Natural killer cell (primary cell): ENCODE results near the gene NFE2L3. TPM values are rescaled to one million over a fixed set of nuclear protein-coding genes. Genes with fewer than 3 reads are reported as not detected.

Experiments
- ATAC-seq, 3 donors: fragments of 150-1000 bp in 2 of 3; fragments of 200-7000 bp in 1 of 3; cut with Tn5 transposase; 1 replicate in 1 of 3; 2 replicates in 2 of 3; pipeline ENCODE4 v1.10.0; 2021; ENCODE audit warnings: mild to moderate bottlenecking in 2 of 3, moderate library complexity in 2 of 3
- DNase-seq, 2 donors: peaks; one replicate each; pipeline versions ENCODE4 v3.0.0 to v3.0.0-alpha.2; 2013 to 2021; ENCODE audit warnings: mixed read lengths in 1 of 2
- H3K27ac ChIP-seq: one replicate; pipeline ENCODE4 v1.5.1; 2013; ENCODE audit warnings: mild to moderate bottlenecking, low read length
- H3K27me3 ChIP-seq: one replicate; pipeline ENCODE4 v1.6.1; 2013; ENCODE audit warnings: low read length; ENCODE audit not compliant: control insufficient read depth, insufficient read depth
- H3K36me3 ChIP-seq: one replicate; pipeline ENCODE4 v1.6.1; 2013; ENCODE audit warnings: low read length; ENCODE audit not compliant: control insufficient read depth, insufficient read depth
- H3K4me1 ChIP-seq: one replicate; pipeline ENCODE4 v1.6.1; 2013; ENCODE audit warnings: low read length; ENCODE audit not compliant: control insufficient read depth, insufficient read depth
- H3K4me3 ChIP-seq: one replicate; pipeline ENCODE4 v1.5.1; 2013; ENCODE audit warnings: low read length
- H3K9me3 ChIP-seq: one replicate; pipeline ENCODE4 v1.6.1; 2013; ENCODE audit warnings: low read length; ENCODE audit not compliant: control insufficient read depth, insufficient read depth
- H3K27ac Mint-ChIP-seq, 2 donors: one replicate each; pipeline ENCODE4 v1.8.0; 2022; ENCODE audit warnings: mild to moderate bottlenecking in 2 of 2, mixed read lengths in 2 of 2, moderate library complexity in 1 of 2
- H3K27me3 Mint-ChIP-seq, 2 donors: one replicate each; pipeline ENCODE4 v1.8.0; 2022; ENCODE audit warnings: low read depth in 2 of 2, mixed read lengths in 2 of 2
- H3K36me3 Mint-ChIP-seq: one replicate; pipeline ENCODE4 v1.8.0; 2022; ENCODE audit warnings: mixed read lengths
- H3K4me1 Mint-ChIP-seq, 2 donors: one replicate each; pipeline ENCODE4 v1.8.0; 2022; ENCODE audit warnings: mixed read lengths in 2 of 2
- H3K4me3 Mint-ChIP-seq: one replicate; pipeline ENCODE4 v1.8.0; 2022; ENCODE audit warnings: mild to moderate bottlenecking, moderate library complexity, mixed read lengths
- H3K9me3 Mint-ChIP-seq, 2 donors: one replicate each; pipeline ENCODE4 v1.8.0; 2022; ENCODE audit warnings: mixed read lengths in 2 of 2
- WGBS: methylation state at CpG from one replicate; pipeline ENCODE4 v1.1.7; 2013; ENCODE audit warnings: missing lambda C conversion rate; ENCODE audit not compliant: insufficient coverage; 5-methylcytosine and 5-hydroxymethylcytosine counted together
- intact Hi-C: fragments of 100-400 bp; cut with micrococcal nuclease; formaldehyde crosslinking; loops from one replicate; pipeline ENCODE4 v1.14.2; 2022
- total RNA-seq, 4 donors: library from RNA; stranded (reverse); fragments of 120-200 nt in 1 of 4; gene quantifications; one replicate each; pipeline versions ENCODE4 v1.2.3 to v1.2.4, GENCODE V29; 2013 to 2022
- TF ChIP-seq, protein P1 (sequence below): fragments of 200-600 bp; IDR thresholded peaks from one replicate; pipeline ENCODE4 v1.8.0; 2022; ENCODE audit warnings: antibody characterized with exemption

Gene NFE2L3
- total RNA-seq, 3 donors from 2014 or later (not counting 1 experiment from before 2014, with no cell fraction given) = 0.68 to 2.0 (median 1.00) TPM

DNA sequence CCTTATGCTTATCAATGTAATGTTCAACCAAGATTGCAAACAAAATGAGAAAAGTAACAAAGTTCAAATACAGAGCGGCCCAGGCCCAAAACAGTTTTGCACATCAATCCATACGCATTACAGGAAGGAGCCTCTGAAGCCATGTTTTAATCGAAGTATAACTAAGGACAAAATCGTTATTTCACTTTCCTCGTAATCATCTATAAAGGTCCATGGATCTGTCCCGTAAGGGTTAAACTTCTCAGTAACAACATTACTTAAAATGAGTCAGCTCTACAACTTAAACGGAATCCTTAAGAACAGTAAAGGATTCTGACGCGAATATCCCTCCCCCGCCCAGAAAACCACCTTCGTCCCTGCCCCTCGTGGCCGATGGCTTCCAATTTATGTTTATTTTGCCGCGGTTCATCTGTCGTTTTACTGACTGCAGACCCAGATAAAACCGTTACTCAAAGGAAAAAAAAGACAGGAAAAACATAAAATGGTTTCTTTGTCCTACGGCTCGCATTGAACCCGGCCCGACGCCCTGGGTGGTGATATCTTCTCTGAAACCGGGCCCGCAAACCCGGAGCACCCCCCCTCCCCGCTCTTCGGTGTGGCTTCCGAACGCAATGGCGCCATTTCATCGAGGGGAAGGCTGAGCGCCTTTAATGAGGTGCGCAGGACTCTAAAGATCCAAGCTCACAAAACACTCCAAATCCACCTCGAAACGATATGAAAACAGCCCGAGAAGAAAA, 47.5 kb downstream of the NFE2L3 start:
- Histone ChIP-seq H3K9me3 (no peaks in the 10 kb centered on the region), H3K27me3 (no peaks in the 10 kb centered on the region), H3K4me1 (peaks cover 13% of the 10 kb centered on the region), H3K4me3 (peak overlapping the region; percentile 87), H3K27ac (peak overlapping the region; percentile 95), H3K36me3 (peaks cover 40% of the 10 kb centered on the region)
- H3K27me3 Mint-ChIP-seq = peaks cover 2 to 5% of the 10 kb centered on the region in 2 donors
- WGBS = under 1% methylated on average over 36 of the region's 36 CpGs
- H3K36me3 Mint-ChIP-seq = peaks cover 54% of the 10 kb centered on the region
- H3K4me1 Mint-ChIP-seq = peaks cover 83% of the 10 kb centered on the region in 2 donors
- peak in 1 of 3 donors; percentile 7 for ATAC-seq
- H3K27ac Mint-ChIP-seq = peak overlapping the region; percentile 100
- no peaks in the 10 kb centered on the region for H3K9me3 Mint-ChIP-seq
- DNase-seq = peak; percentile 62 to 86
- TF ChIP-seq, protein P1, sequence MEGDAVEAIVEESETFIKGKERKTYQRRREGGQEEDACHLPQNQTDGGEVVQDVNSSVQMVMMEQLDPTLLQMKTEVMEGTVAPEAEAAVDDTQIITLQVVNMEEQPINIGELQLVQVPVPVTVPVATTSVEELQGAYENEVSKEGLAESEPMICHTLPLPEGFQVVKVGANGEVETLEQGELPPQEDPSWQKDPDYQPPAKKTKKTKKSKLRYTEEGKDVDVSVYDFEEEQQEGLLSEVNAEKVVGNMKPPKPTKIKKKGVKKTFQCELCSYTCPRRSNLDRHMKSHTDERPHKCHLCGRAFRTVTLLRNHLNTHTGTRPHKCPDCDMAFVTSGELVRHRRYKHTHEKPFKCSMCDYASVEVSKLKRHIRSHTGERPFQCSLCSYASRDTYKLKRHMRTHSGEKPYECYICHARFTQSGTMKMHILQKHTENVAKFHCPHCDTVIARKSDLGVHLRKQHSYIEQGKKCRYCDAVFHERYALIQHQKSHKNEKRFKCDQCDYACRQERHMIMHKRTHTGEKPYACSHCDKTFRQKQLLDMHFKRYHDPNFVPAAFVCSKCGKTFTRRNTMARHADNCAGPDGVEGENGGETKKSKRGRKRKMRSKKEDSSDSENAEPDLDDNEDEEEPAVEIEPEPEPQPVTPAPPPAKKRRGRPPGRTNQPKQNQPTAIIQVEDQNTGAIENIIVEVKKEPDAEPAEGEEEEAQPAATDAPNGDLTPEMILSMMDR = no peak
- peak overlapping the region; percentile 100 for H3K4me3 Mint-ChIP-seq
- intact Hi-C loops = loop anchor here (2.0 to 5.0 kb wide), 5 partner anchors 47 to 963 kb away; partner anchors contain the start of gene NFE2L3

DNA sequence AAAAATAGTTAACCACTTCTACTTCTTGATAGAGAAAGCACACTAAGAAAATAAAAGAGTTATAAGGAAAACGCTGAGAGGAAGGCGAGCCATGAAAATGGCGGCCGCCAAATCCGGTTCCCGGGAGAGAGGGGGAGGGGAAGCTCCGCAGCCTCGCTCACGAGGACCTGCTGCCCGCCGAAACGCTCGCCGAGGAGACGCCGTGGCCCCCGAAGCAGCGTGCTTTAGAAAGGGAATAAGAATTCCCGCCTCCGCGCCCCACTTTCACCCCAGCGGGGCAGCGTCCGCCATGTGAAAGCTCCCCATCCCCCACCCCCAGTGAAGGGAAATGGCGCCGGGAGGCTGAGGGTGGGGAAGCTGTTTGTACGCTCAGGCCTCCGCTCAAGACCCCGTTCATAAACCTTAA, 48.0 kb downstream of the NFE2L3 start:
- no peaks in the 10 kb centered on the region for H3K27me3 ChIP-seq
- no peaks in the 10 kb centered on the region for H3K9me3 ChIP-seq
- peaks cover 34% of the 10 kb centered on the region for H3K36me3 ChIP-seq
- peaks cover 54% of the 10 kb centered on the region for H3K36me3 Mint-ChIP-seq
- H3K4me1 ChIP-seq = peaks cover 12% of the 10 kb centered on the region
- no peaks in the 10 kb centered on the region for H3K9me3 Mint-ChIP-seq
- H3K4me1 Mint-ChIP-seq = peaks cover 84 to 86% of the 10 kb centered on the region in 2 donors
- peak overlapping the region; percentile 95 for H3K27ac ChIP-seq
- H3K4me3 ChIP-seq = peak overlapping the region; percentile 87
- H3K27me3 Mint-ChIP-seq = peaks cover 2 to 5% of the 10 kb centered on the region in 2 donors
- 0% methylated on average over 26 of the region's 29 CpGs for WGBS
- H3K4me3 Mint-ChIP-seq = peak overlapping the region; percentile 100
- TF ChIP-seq, protein P1 = no peak
- DNase-seq = peak; percentile 76 to 90
- intact Hi-C loops = loop anchor here (2.0 to 5.0 kb wide), 3 partner anchors 77 to 307 kb away; no protein-coding TSS in a partner anchor
- H3K27ac Mint-ChIP-seq = peak overlapping the region; percentile 100
- ATAC-seq = peak; percentile 25 to 38 (median 25)

DNA sequence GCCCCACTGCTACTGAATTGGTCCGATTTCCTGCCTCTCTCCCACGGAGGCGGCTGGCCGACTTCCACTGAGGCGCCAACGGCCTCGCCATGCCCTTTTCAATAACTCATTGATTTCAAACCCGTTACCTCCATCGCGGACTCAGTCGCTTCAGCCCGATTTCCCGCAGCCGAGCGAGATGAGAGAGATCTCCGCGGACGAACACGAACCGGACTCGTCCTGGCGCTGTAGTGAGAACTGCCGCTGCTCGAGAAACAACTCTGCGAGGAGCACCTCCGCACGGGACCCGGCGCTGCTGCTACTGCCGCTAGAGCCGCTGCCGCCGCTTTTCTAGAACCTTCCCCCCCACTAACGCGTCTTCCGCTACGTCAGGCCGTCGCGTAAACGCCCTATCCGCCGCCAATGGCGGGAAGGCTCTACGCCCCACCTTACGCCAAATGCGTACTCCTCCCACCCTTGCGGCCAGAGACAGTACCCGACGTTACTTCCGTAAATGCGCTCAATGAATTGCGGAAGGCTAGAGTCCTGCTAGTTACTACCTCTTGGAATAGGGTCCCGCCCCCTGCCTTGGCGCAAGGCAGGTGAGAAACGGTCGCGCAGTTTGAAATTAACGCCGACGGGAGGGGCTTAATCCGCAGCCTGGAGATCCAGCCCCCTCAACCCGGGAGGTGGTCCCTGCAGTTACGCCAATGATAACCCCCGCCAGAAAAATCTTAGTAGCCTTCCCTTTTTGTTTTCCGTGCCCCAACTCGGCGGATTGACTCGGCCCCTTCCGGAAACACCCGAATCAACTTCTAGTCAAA, 48.6 kb downstream of the NFE2L3 start, which contains the start of gene HNRNPA2B1:
Gene HNRNPA2B1, minus strand, starts transcription at position 303 of the 803 bp plus-strand sequence. Its CDS starts 169 bp downstream, at position 134.
- Histone ChIP-seq H3K27ac (peak within 1 kb of the TSS; percentile 95), H3K27me3 (no peaks in the 10 kb centered on the region), H3K9me3 (no peaks in the 10 kb centered on the region), H3K36me3 (peaks cover 28% of the 10 kb centered on the region), H3K4me3 (peak within 1 kb of the TSS; percentile 87), H3K4me1 (peaks cover 14% of the 10 kb centered on the region)
- peak within 1 kb of the TSS; percentile 100 for H3K27ac Mint-ChIP-seq
- peak; percentile 98 to 99 for DNase-seq
- H3K4me3 Mint-ChIP-seq = peak within 1 kb of the TSS; percentile 100
- intact Hi-C loops = loop anchor here (1.0 to 5.0 kb wide), 4 partner anchors 77 to 308 kb away; no protein-coding TSS in a partner anchor
- peaks cover 84 to 85% of the 10 kb centered on the region in 2 donors for H3K4me1 Mint-ChIP-seq
- TF ChIP-seq, protein P1 = no peak
- H3K36me3 Mint-ChIP-seq = peaks cover 49% of the 10 kb centered on the region
- H3K27me3 Mint-ChIP-seq = peaks cover 2 to 5% of the 10 kb centered on the region in 2 donors
- under 1% methylated on average over 71 of the region's 71 CpGs for WGBS
- no peaks in the 10 kb centered on the region for H3K9me3 Mint-ChIP-seq
- peak; percentile 69 to 87 (median 69) for ATAC-seq
